Liver (tissue), 9 donors: ENCODE measurements around the gene SFN. TPM values are rescaled to one million over a fixed set of nuclear protein-coding genes. Genes with fewer than 3 reads are reported as not detected.

ENCODE experiments used
- DNase-seq: peaks from one replicate; pipeline ENCODE4 v3.0.0-alpha.2; 2017; ENCODE audit warnings: low spot score
- H3K27ac ChIP-seq, 2 donors: one replicate each; pipeline ENCODE4 v1.7.0; 2013; ENCODE audit warnings: inconsistent platforms in 2 of 2, low read length in 2 of 2, control low read depth in 1 of 2, low read depth in 1 of 2, mild to moderate bottlenecking in 1 of 2
- H3K27me3 ChIP-seq, 4 donors: one replicate each; pipeline versions ENCODE4 v1.6.1 to v1.7.0; 2013; ENCODE audit warnings: low read length in 3 of 4, inconsistent platforms in 1 of 4, mild to moderate bottlenecking in 1 of 4, moderate library complexity in 1 of 4; ENCODE audit not compliant: control insufficient read depth in 4 of 4, insufficient read depth in 4 of 4
- H3K36me3 ChIP-seq, 4 donors: one replicate each; pipeline versions ENCODE4 v1.6.1 to v1.7.0; 2013; ENCODE audit warnings: low read length in 3 of 4, mild to moderate bottlenecking in 3 of 4, low read depth in 1 of 4, moderate library complexity in 1 of 4; ENCODE audit not compliant: control insufficient read depth in 4 of 4, insufficient read depth in 3 of 4
- H3K4me1 ChIP-seq, 4 donors: one replicate each; pipeline versions ENCODE4 v1.6.1 to v1.7.0; 2013; ENCODE audit warnings: low read length in 3 of 4, mild to moderate bottlenecking in 3 of 4, moderate library complexity in 1 of 4; ENCODE audit not compliant: control insufficient read depth in 4 of 4, insufficient read depth in 4 of 4
- H3K4me3 ChIP-seq, 3 donors: one replicate each; pipeline versions ENCODE4 v1.6.1 to v1.7.0; 2013; ENCODE audit warnings: low read length in 3 of 3, control low read depth in 1 of 3, low read depth in 1 of 3, mild to moderate bottlenecking in 1 of 3
- H3K9ac ChIP-seq, 2 donors: one replicate each; pipeline ENCODE4 v1.7.0; 2013; ENCODE audit warnings: low read length in 2 of 2, mild to moderate bottlenecking in 2 of 2, moderate library complexity in 2 of 2, control low read depth in 1 of 2, low read depth in 1 of 2
- H3K9me3 ChIP-seq, 4 donors: one replicate each; pipeline versions ENCODE4 v1.6.1 to v1.7.0; 2013; ENCODE audit warnings: low read length in 3 of 4; ENCODE audit not compliant: control insufficient read depth in 4 of 4
- ATF3 ChIP-seq: IDR thresholded peaks from 2 replicates; pipeline ENCODE4 v1.6.1; 2016; ENCODE audit warnings: antibody characterized with exemption
- CTCF ChIP-seq: fragments of 150-350 bp; IDR thresholded peaks from 2 replicates; pipeline ENCODE4 v1.5.1; 2017; ENCODE audit warnings: improper control_type of control experiment, low read depth, low read length; ENCODE audit not compliant: missing input control
- EGR1 ChIP-seq, 2 donors: IDR thresholded peaks; 2 replicates each; pipeline ENCODE4 v1.6.1; 2016 to 2018; ENCODE audit warnings: antibody characterized with exemption in 2 of 2, low read depth in 2 of 2
- FOXA1 ChIP-seq: IDR thresholded peaks from 2 replicates; pipeline ENCODE4 v1.6.1; 2016; ENCODE audit warnings: antibody characterized with exemption
- FOXA2 ChIP-seq: IDR thresholded peaks from 2 replicates; pipeline ENCODE4 v1.6.1; 2016; ENCODE audit warnings: antibody characterized with exemption
- GABPA ChIP-seq, 2 donors: IDR thresholded peaks in 1 of 2; conservative IDR thresholded peaks in 1 of 2; 2 replicates each; pipeline ENCODE4 v1.6.1; 2016; ENCODE audit warnings: antibody characterized with exemption in 2 of 2, mild to moderate bottlenecking in 1 of 2, moderate library complexity in 1 of 2
- HNF4A ChIP-seq, 2 donors: conservative IDR thresholded peaks; 2 replicates each; pipeline ENCODE4 v1.6.1; 2016; ENCODE audit warnings: antibody characterized with exemption in 2 of 2, mild to moderate bottlenecking in 2 of 2
- HNF4G ChIP-seq: IDR thresholded peaks from 2 replicates; pipeline ENCODE4 v1.6.1; 2016; ENCODE audit warnings: antibody characterized with exemption
- JUND ChIP-seq, 2 donors: IDR thresholded peaks; 2 replicates each; pipeline ENCODE4 v1.6.1; 2016; ENCODE audit warnings: antibody characterized with exemption in 2 of 2
- MAX ChIP-seq: IDR thresholded peaks from 2 replicates; pipeline ENCODE4 v1.6.1; 2016; ENCODE audit warnings: antibody characterized with exemption
- NR2F2 ChIP-seq: IDR thresholded peaks from 2 replicates; pipeline ENCODE4 v1.6.1; 2016; ENCODE audit warnings: antibody characterized with exemption
- RAD21 ChIP-seq, 2 donors: IDR thresholded peaks; 2 replicates each; pipeline ENCODE4 v1.6.1; 2016; ENCODE audit warnings: antibody characterized with exemption in 2 of 2, mild to moderate bottlenecking in 2 of 2
- REST ChIP-seq: IDR thresholded peaks from 2 replicates; pipeline ENCODE4 v1.6.1; 2016; ENCODE audit warnings: antibody characterized with exemption, mild to moderate bottlenecking
- RXRA ChIP-seq, 2 donors: IDR thresholded peaks; 2 replicates each; pipeline ENCODE4 v1.6.1; 2017 to 2018; ENCODE audit warnings: antibody characterized with exemption in 2 of 2, mild to moderate bottlenecking in 1 of 2
- SP1 ChIP-seq: IDR thresholded peaks from 2 replicates; pipeline ENCODE4 v1.6.1; 2018; ENCODE audit warnings: antibody characterized with exemption, mild to moderate bottlenecking
- TAF1 ChIP-seq: conservative IDR thresholded peaks from 2 replicates; pipeline ENCODE4 v1.6.1; 2016; ENCODE audit warnings: antibody characterized with exemption, mild to moderate bottlenecking
- YY1 ChIP-seq: IDR thresholded peaks from 2 replicates; pipeline ENCODE4 v1.6.1; 2016; ENCODE audit warnings: antibody characterized with exemption, mild to moderate bottlenecking
- ZBTB33 ChIP-seq: IDR thresholded peaks from 2 replicates; pipeline ENCODE4 v1.6.1; 2016; ENCODE audit warnings: antibody characterized with exemption
- WGBS: extraction: QIAGEN DNeasy Blood & Tissue Kit; methylation state at CpG from one replicate; pipeline ENCODE4 v1.1.7; 2013; 5-methylcytosine and 5-hydroxymethylcytosine counted together
- polyA plus RNA-seq, 2 donors: library from polyadenylated mRNA; stranded (reverse) in 1 of 2; unstranded in 1 of 2; fragments of 200-250 nt in 1 of 2; fragments of >200 nt in 1 of 2; fragmentation: Nextera tagmentation in 1 of 2; extraction: Ambion mirVana in 1 of 2; gene quantifications; one replicate each; pipeline versions ENCODE4 v1.2.1 to v1.2.3, GENCODE V29; 2013 to 2015
- total RNA-seq, 2 donors: library from RNA; depleted of rRNA; stranded (reverse); fragments of >200 nt; gene quantifications; one replicate each; pipeline ENCODE4 v1.2.3, GENCODE V29; 2014
- donor health status: healthy.
- donor health status: healthy.
- donor health status: healthy.
- donor health status: healthy.
- donor health status: healthy.

The SFN gene
- total and polyA plus RNA-seq, 4 donors, result 0.17 to 0.69 TPM; not detected in 2

GRCh38 chr1:26854906-26855305 lies 8.0 kb upstream of the SFN start:
- Histone ChIP-seq H3K9me3 (no peaks in the 10 kb centered on the region), H3K4me3 (no peak overlapping the region), H3K9ac (no peak overlapping the region), H3K4me1 (peaks cover 0 to 2% (median under 1%) of the 10 kb centered on the region in 4 donors), H3K27me3 (no peaks in the 10 kb centered on the region), H3K27ac (no peak overlapping the region), H3K36me3 (peaks cover 4 to 57% (median 36%) of the 10 kb centered on the region in 4 donors)
- no peak for TF ChIP-seq EGR1 (IDR thresholded peaks at IDR 0.05; ENCODE audit: low read depth in 2 of 2)
- no peak for TF ChIP-seq FOXA1
- no peak for TF ChIP-seq SP1
- no peak for TF ChIP-seq JUND (IDR thresholded peaks at IDR 0.05)
- TF ChIP-seq ZBTB33, result no peak
- no peak for TF ChIP-seq YY1
- no peak for TF ChIP-seq REST
- no peak for TF ChIP-seq FOXA2
- TF ChIP-seq HNF4G, result no peak
- TF ChIP-seq RAD21 (IDR thresholded peaks at IDR 0.05), result no peak
- no peak for TF ChIP-seq RXRA (IDR thresholded peaks at IDR 0.05)
- TF ChIP-seq ATF3, result no peak
- no peak for TF ChIP-seq GABPA (IDR thresholded peaks at IDR 0.05 in 1 of 2, conservative IDR thresholded peaks at IDR 0.05 in 1 of 2)
- TF ChIP-seq NR2F2, result no peak
- no peak for TF ChIP-seq MAX
- no peak for TF ChIP-seq CTCF
- TF ChIP-seq HNF4A (conservative IDR thresholded peaks at IDR 0.05), result no peak
- no peak for TF ChIP-seq TAF1
- 87% methylated on average over 5 of the region's 5 CpGs for WGBS
- DNase-seq, result peak; percentile 60
